HG03095 (cell line): ENCODE results near the gene NEK3.
A peak's percentile ranks its signal among the peaks of the same experiment; 100 is the strongest.
"Not testable (repeated sequence)": the region's sequence is repeated elsewhere in the genome, so short reads cannot be mapped to it uniquely, and the experiment has no call there.

Experiments used
- ATAC-seq: cut with Tn5 transposase; IDR thresholded peaks from one replicate; pipeline ENCODE4 v1.9.1; 2021; ENCODE audit warnings: moderate library complexity; ENCODE audit not compliant: unreplicated experiment

The NEK3 gene, protein sequence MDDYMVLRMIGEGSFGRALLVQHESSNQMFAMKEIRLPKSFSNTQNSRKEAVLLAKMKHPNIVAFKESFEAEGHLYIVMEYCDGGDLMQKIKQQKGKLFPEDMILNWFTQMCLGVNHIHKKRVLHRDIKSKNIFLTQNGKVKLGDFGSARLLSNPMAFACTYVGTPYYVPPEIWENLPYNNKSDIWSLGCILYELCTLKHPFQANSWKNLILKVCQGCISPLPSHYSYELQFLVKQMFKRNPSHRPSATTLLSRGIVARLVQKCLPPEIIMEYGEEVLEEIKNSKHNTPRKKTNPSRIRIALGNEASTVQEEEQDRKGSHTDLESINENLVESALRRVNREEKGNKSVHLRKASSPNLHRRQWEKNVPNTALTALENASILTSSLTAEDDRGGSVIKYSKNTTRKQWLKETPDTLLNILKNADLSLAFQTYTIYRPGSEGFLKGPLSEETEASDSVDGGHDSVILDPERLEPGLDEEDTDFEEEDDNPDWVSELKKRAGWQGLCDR

DNA sequence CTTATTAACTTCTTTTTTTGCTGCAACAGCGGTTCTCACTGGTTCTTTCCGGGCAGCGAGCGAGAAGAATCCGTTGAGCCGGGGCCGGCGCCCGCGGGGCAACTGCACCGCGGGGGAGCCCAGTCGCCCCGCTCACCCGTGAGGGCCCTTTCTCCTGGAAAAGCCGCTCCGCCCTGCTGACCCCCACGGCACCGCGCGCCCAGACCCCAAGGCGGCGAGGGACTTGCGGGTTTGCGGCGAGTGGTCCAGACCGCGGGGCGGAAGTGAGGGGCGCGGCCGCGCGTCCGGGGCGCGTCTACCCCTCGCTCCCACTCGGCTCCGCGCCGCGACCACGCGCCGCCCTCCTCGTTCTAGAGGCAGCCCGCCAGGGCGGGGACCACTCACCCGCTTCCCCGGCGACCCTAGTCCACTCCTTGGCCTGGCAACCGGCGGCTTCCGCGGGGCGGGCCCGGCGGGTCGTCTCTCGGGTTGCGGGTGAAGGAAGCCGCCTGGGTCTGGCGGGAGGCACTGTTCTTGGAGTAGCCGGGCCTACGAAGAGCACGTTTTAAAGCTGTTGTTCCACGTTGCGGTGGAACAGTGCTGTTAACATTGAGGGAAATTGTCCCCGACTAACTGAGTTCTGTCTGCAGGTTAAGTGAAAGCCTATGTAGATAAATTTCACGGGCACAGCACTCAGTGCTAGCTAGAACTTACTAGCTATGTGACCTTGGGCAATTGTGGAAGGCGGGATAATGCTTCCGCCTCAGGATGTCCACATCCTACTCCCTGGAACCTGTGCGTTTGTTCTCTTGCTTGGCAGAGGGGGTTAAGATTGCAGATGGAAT, at the start of gene NEK3:
Gene NEK3, minus strand, starts transcription at position 439 of the 824 bp plus-strand sequence. CDS start 3,406 bp downstream, outside the sequence.
- ATAC-seq, result peak; percentile 79

DNA sequence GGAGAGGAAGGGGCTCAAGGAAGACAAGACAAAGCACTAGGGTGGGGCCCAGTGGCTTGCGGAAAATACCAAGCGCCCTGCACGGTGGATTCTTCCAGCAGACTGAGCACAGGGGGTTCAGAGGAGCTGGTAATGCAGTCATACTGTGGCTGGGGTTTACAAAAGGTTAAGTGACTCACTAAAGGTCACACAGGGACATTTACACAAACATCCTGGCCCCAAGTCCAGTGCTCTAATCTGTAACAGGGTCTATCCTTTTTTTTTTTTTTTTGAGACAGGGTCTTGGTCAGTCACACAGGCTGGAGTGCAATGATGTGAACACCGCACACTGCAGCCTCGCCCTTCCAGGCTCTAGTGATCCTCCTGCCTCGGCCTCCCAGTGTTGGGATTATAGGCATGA, 49.0 kb upstream of the NEK3 start:
- not testable (repeated sequence) for ATAC-seq

DNA sequence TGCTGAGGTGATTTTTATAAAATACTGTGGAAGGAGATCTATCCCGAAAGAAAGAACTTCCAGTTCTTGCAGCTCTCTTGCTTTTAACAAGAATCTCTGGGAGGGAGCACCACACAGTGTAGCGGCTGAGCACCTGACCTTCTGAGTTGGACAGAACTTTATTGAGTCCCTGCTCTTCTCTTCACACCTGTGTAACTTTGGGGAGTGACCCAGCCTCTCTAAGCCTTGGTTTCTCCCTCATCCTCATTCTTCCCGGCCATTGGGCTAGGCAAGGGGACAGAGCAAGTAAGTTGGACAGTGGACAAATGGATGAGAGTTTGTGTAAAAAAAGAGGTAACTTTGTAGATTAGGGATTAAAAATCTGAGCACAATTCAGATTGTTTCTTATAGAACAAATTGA, 48.5 kb upstream of the NEK3 start:
- ATAC-seq, result not testable (repeated sequence)

DNA sequence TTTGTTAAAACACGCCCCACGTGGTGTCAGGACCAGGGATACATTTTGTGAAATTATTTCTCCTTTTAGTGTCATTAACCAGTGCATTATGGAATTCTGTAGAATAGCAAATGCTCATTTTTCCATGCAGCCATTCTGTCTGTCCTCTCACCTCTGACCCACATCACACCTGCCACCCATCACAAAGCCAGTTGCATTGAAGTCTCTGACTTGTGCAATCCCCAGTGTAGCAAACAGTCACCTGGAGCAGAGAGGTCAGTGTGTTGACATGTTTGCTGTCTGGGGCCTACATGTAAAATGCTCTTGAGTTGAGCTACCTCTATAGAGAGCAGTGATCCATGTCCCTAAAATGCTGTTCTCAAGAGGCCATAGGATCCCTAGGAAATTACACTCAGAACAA, 47.9 kb upstream of the NEK3 start:
- not testable (repeated sequence) for ATAC-seq

DNA sequence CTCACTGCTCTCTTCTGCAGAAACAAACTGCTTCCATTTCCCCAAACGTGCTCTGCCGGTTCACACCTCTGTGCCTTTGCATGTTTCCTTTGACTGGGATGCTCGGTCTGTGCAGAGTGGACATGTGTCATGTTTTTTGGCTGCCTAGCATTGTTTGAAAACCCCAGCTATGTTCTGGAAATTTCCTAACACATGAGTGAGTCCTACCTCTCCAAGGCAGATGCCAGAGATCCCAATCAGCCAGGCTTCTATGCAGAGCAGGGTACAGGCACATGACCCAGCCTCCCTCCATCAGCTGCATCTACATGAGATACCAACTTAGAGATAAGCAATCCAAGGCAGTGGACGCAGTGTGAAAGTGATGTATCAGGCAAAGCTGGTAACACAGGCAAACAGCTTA, 45.1 kb upstream of the NEK3 start:
- not testable (repeated sequence) for ATAC-seq

DNA sequence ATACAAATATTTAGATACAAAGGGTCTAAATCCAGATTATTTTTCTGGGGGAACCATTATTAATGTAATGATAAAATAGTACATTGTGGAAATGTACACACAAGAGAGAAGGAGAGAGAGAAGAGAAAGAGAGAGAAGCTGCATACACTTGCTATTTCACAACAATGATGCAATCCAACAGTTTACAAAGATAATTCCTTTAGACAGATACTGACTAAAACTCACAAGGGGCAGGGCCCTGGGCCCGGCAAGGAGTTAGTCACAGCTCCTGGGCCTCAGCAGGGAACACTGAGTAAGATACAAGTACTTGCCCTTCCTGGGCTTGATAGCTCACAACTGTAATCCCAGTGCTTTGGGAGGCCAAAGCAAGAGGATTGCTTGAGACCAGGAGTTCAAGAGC, 44.5 kb upstream of the NEK3 start:
- ATAC-seq, result not testable (repeated sequence)

DNA sequence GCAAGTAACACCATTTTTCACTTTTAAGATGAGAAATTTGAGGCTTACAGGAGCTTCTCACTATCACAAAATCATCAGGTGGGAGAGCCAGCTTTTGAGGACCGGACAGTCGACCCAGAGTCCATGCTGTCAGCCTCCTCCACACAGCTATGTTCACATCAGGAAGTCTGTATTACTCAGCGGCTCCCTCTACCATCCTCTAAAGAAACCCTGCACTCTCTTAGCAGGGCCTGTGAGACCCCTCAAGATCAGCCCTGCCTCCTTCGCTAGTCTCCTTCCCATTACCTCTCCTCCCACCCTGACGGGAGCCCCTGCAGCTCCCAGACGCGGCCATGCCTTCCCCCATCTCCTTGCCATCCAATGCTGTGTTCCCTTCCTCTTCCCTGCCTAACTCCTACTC, 43.1 kb upstream of the NEK3 start:
- not testable (repeated sequence) for ATAC-seq

DNA sequence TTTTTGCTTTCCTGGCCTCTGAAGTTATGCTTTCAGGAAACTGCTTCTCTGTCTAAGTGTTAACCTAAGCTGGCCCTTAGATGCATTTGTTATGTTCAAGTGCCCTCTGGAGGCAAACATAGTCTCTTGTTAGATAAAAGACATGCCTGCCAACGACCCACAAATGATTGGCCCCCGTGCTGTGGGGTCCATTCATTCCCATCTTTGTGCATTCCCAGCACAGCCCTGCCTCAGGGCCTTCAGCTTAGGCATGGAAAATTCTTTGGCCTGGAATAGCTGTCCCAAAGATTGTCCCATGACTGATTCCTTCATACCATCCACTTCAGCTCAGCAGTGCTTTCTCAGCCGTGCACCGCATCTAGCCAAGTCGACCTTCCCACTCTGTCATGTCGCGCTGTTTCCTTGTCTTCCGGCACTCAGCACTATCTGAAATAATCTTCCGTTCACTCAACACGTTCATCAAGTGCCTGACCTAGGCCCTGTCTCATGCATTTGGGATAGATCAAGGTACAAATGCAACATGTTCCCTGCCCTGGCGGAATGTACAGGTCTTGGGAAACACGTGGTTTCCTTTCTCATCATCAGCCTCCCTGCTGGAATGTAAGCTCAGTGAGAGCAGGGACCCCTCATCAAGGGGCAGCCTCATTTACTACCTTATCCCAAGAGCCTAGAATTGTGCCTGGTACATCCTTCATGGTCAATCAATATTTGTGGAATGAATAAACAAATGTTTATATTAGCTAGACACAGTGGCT, 42.2 kb upstream of the NEK3 start:
- ATAC-seq, result not testable (repeated sequence)

DNA sequence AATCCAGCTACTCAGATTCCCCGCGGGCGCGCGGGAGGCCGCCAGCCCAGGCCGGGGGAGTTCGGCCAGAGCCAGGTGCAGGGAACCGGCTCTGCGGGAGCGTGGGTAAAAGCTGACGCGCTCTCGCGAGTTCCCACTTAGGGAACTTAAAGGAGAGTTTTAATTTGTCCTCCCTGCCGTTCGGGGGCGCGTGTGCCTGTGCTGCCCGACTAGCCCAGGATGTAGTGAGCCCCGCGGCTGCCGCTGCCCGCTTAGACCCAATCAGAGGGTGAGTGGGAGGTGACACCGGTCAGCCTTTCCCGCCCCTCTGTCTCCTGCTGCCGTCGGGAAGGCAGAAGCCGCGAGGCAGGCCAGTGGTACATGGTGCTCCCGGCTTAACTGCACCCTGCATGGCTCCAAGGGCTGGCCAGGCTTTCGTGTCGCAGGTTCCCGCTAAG, 36.0 kb upstream of the NEK3 start:
- peak; percentile 42 for ATAC-seq

DNA sequence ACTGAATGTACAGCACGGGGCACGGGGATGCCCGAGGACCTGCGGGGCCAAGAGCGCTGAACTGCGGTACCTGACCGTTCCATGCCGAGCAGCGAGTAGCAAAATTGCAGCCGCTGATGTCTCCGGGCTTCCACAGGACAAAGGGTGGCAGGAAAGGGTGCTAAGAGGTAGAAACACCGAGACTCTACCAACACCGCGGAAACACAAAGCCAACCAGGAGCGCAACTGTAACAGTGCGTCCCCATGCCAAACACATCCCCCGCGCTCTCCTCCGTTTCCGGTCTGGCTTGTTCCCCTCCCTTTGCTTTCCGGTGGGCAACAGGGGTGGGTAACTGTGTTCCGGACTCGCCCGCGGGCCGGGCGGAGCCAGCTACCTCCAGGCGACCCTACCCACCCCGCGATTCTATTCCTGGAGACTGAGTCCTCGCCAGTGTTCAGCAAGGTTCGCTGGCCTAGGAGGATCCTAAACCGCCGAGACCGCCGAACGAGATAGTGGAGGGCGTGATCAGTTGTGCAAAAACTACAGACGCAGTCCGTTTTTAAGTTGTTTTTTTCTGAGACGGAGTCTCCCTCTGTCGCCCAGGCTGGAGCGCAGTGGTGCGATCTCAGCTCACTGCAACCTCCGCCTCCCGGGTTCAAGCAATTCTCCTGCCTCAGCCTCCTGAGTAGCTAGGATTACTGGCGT, 34.9 kb upstream of the NEK3 start:
- peak; percentile 71 for ATAC-seq

DNA sequence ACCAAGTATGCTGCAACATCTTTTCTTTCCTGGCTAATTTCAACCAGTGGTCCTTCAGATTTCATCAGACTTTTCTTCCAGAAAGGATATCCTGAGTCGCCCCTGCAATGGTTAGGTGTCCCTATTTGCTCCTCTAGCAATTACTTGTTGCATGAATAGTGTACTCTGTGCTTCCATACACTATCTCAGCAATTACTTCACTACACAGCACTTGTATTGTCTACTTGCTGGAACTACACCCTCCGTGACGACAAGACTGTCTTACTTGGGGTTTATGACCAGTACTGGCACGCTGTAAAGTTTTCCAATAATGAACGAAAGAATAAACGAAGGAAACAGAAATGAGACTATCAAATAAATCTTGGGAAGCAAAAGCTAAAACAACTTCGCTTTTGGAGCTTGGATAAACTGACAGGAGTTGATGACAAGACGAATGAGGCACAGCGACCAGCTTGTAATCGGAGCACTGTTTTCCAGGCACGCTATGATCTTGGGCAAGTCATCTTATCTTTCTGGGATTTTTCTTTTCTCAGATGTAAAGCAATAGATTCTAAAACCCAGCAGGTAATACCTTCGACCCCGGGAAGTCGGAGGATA, 34.3 kb upstream of the NEK3 start:
- not testable (repeated sequence) for ATAC-seq

DNA sequence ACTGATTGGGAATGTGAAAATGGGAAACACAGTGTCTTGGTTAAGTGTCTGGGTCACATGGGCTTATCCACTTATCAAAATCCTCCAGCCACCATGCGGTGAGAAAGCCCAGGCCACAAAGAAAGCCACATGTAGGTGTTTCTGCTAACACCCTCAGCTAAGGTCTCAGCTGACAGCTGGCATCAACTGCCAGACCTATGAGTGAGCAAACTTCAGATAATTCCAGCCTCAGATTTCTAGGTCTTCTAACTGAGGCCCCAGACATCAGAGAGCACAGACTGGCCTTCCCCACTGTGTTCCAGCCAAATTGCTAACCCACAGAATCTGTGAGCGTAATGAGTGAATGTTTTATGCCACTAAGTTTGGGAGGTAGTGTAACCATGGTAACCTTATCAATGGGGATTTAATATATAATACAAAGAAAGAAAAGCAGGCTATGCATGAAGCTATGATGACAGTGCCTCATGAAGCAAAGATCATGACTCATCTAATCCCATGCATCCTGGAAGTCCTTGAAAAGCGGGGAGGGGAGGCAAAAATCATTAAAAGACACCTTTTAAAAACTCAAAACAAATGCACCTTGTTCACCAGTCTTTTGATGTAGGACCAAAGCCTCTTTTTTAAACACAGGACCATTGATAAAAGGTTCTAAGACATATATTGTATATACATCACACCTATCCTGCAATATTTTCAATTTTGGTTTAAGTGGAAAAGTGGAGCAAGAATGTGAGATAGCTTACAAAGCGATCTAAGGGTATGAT, 28.2 kb upstream of the NEK3 start:
- ATAC-seq, result not testable (repeated sequence)

DNA sequence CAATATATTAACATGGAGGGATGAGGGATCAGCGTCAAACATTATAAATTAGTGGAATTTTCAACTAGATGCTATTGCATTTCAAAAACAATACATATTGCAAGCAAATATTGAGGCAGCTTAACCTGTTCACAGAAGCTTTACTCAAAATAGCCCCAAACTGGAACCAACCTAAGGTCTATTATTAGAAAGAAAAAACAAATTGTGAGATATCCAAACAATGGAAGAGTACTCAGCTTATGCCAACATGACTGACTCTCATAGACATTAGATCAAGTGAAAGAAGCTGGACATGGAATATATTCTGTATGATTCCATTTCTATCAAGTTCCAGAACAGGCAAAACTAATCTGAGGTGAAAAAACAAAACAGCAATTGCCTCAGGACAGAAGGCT, 27.6 kb upstream of the NEK3 start:
- ATAC-seq, result no peak

DNA sequence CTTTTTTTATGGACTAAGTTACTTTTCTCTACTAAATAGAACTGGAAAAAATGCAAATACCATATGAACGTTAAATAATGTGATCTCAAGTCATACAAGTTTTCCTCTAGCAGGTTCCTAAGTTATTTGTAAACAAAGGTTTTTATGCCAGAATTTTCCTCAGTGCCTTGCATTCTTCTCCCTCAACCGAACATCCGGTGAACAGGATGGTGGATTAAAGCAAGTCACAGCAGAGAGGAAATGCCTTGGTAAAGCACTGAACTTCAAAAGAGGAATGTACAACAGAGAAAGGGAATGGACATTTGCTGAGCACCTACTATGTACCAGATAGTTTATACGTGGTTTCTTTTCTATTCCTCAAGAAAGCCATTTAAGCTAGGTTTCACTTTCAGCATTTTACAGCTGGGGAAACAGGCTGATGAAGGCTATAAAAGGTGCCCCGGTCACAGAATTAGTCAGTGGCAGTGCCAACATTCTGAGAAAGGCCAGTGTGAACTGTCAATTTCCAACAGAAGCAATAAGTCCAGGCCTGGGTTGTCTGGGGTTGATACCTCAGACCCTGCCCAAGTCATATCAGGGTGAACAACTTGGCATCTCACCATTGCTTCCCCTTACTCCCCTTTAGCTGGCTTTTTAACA, 22.0 kb upstream of the NEK3 start:
- not testable (repeated sequence) for ATAC-seq

DNA sequence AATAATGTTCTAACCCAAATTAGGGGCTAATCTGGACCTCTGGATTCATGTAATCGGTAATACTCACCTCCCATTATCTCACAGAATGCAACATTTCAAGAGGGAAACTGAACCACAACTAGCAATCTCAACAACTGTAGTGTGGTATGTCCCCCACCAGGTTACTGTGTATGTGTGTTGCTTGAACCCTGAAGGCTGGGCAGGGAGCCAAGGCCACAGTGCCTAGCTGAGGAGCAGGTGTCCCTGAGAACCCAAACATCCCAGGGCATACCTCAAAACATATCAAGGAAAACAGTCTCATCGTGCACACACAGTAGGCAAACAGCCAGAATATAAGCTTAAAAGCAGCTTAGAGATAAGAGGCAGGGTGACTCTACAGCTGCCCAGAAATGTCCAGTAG, 20.5 kb upstream of the NEK3 start:
- ATAC-seq, result no peak

DNA sequence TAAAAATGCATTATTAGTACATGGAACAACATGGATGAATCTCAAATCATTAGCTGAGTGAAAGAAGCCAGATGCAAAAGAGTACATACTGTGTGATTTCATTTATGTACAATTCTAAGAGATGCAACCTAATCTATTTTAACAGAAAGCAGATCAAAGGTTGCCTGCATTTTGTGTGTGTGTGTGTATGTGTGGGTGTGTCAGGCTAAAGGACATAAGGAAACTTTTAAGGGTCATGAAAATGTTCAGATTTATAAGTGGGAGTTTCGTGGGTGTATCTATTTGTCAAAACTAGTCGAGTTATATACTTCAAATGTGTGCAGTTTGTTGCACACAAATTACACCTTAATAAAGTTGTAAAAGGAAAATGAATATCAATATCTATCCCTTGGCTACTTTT, 17.9 kb upstream of the NEK3 start:
- no peak for ATAC-seq

DNA sequence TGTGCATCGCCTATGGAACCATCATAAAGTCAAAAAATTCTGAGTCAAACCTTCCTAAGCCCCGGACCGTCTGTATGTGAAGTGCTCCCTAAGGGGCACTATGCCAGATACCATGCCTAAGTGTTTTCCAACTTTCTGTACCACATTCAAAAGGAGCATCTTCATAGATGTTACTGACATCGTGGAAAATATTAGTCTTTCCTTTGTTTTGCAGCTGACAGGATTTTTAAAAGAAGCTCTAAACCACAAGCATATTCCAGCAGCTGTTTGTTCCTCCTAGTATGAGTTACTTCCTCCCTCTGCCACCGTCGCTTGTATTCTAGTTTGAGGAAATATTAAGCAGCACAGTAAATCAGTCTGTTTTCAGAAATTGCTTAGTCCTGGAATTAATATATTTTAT, 14.6 kb upstream of the NEK3 start:
- not testable (repeated sequence) for ATAC-seq

DNA sequence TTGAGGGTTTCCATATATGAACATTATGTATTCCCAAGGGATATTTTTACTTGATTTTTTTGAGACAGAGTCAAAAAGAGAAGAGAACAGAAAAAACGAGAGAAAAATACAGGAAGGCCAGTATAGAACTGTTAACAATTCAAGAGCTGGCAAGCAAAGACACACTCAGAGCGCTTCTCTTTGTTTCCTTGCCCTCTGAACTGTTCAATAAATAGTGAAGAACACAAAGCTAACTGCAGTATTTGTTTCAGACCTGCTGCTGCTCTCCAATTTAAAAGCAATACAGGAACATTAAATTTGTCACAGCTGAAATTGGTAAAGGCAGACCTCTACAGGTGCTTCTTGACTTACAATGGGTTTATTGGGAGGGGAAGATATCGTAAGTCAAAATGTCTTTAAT, 14.0 kb upstream of the NEK3 start:
- no peak for ATAC-seq

DNA sequence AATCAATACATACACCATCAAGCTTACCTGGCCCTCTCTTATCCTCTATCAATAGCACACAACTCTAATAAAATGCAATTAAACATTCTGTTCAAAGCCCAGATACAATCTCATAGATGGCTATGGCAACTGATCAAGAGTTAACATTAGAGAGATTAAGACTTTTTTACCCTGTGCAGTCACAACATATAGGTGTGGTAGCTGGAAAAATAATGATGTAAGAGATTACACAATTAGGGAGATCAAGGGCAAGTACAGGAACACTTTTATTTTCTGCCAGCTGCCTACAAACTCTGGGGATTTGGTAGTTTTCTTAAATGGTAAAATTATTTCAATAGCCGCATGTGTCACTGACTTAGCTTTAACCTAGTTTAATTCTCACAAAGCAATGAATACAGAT, 12.3 kb upstream of the NEK3 start:
- not testable (repeated sequence) for ATAC-seq
